ENCODE measurements around the gene ALPG. TPM values are rescaled to one million over a fixed set of nuclear protein-coding genes. Genes with fewer than 3 reads are reported as not detected.
"Not testable (repeated sequence)": the region's sequence is repeated elsewhere in the genome, so short reads cannot be mapped to it uniquely, and the experiment has no call there.

ALPG gene
- total RNA-seq, 1 donor from 2014 or later: not detected

GRCh38 chr2:232369126-232369951 is 37.3 kb upstream of the ALPG start:
- Mint-ChIP-seq H3K4me1 (ENCODE audit: low read depth) (peaks cover 2% of the 10 kb centered on the region), H3K27me3 (peaks cover 5% of the 10 kb centered on the region), H3K4me3 (ENCODE audit: low read depth) (no peak overlapping the region), H3K36me3 (ENCODE audit: insufficient read depth) (no peaks in the 10 kb centered on the region), H3K27ac (no peak overlapping the region), H3K9me3 (ENCODE audit: low read depth) (no peaks in the 10 kb centered on the region)
- no peak for TF ChIP-seq CTCF (IDR thresholded peaks at IDR 0.05; ENCODE audit: unreplicated experiment)
- DNase-seq (ENCODE audit: low spot score, unreplicated experiment): no peak

- not testable (repeated sequence) for DNase-seq (ENCODE audit: low spot score, unreplicated experiment); H3K4me1 Mint-ChIP-seq (ENCODE audit: low read depth); H3K4me3 Mint-ChIP-seq (ENCODE audit: low read depth); H3K36me3 Mint-ChIP-seq (ENCODE audit: insufficient read depth); H3K27ac Mint-ChIP-seq; H3K27me3 Mint-ChIP-seq; H3K9me3 Mint-ChIP-seq (ENCODE audit: low read depth)
These were observed 36.6 kb upstream of the ALPG start for GRCh38 chr2:232370007-232370406.

- peaks cover 16% of the 10 kb centered on the region for H3K27me3 Mint-ChIP-seq
- no peak overlapping the region for H3K27ac Mint-ChIP-seq
- no peak for DNase-seq (ENCODE audit: low spot score, unreplicated experiment)
- H3K4me1 Mint-ChIP-seq (ENCODE audit: low read depth): no peaks in the 10 kb centered on the region
- H3K4me3 Mint-ChIP-seq (ENCODE audit: low read depth): no peak overlapping the region
- H3K36me3 Mint-ChIP-seq (ENCODE audit: insufficient read depth): no peaks in the 10 kb centered on the region
- TF ChIP-seq CTCF (IDR thresholded peaks at IDR 0.05; ENCODE audit: unreplicated experiment): no peak
- H3K9me3 Mint-ChIP-seq (ENCODE audit: low read depth): no peaks in the 10 kb centered on the region
These were observed 34.1 kb upstream of the ALPG start for GRCh38 chr2:232372231-232373208.

- peaks cover 16% of the 10 kb centered on the region for H3K27me3 Mint-ChIP-seq
- no peaks in the 10 kb centered on the region for H3K4me1 Mint-ChIP-seq (ENCODE audit: low read depth)
- no peaks in the 10 kb centered on the region for H3K36me3 Mint-ChIP-seq (ENCODE audit: insufficient read depth)
- TF ChIP-seq CTCF (IDR thresholded peaks at IDR 0.05; ENCODE audit: unreplicated experiment): no peak
- no peak overlapping the region for H3K4me3 Mint-ChIP-seq (ENCODE audit: low read depth)
- H3K9me3 Mint-ChIP-seq (ENCODE audit: low read depth): no peaks in the 10 kb centered on the region
- no peak for DNase-seq (ENCODE audit: low spot score, unreplicated experiment)
- H3K27ac Mint-ChIP-seq: no peak overlapping the region
These were observed 32.3 kb upstream of the ALPG start for GRCh38 chr2:232374356-232374755.

GRCh38 chr2:232375164-232375563 is 31.5 kb upstream of the ALPG start:
- TF ChIP-seq CTCF (IDR thresholded peaks at IDR 0.05; ENCODE audit: unreplicated experiment): no peak
- Mint-ChIP-seq H3K27me3 (peaks cover 16% of the 10 kb centered on the region), H3K27ac (no peak overlapping the region), H3K36me3 (ENCODE audit: insufficient read depth) (no peaks in the 10 kb centered on the region), H3K4me1 (ENCODE audit: low read depth) (no peaks in the 10 kb centered on the region), H3K4me3 (ENCODE audit: low read depth) (no peak overlapping the region), H3K9me3 (ENCODE audit: low read depth) (no peaks in the 10 kb centered on the region)
- no peak for DNase-seq (ENCODE audit: low spot score, unreplicated experiment)

Measured in progenitor cell of endocrine pancreas (in vitro differentiated cells).